GM19351 (cell line): ENCODE data around the gene CCL7.
"Not testable (repeated sequence)": the region's sequence is repeated elsewhere in the genome, so short reads cannot be mapped to it uniquely, and the experiment has no call there.

Experiments
- ATAC-seq: cut with Tn5 transposase; IDR thresholded peaks from one replicate; pipeline ENCODE4 v1.9.1; 2021; ENCODE audit warnings: mild to moderate bottlenecking, moderate library complexity; ENCODE audit not compliant: unreplicated experiment

The CCL7 gene

DNA sequence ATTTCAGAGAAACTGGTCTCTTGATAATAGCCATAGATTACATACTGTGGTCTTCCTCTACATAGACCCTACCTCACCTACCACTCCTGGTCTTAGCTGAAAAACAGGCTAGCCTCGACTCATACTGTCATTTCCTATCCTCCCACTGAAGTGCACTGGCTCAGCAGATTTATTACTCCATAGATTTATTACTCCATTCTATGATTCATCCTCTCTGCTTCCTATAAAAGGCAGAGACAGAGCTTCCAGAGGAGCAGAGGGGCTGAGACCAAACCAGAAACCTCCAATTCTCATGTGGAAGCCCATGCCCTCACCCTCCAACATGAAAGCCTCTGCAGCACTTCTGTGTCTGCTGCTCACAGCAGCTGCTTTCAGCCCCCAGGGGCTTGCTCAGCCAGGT is at the start of gene CCL7:
TSS of gene CCL7 (plus strand) at position 253 of the 400 bp plus-strand sequence. CDS start at position 323, 70 bp downstream.
- ATAC-seq = no peak

GRCh38 chr17:34220752-34221395 is 49.1 kb upstream of the CCL7 start:
- no peak for ATAC-seq

- ATAC-seq = no peak
Measured at GRCh38 chr17:34221411-34221810, 48.6 kb upstream of the CCL7 start.

DNA sequence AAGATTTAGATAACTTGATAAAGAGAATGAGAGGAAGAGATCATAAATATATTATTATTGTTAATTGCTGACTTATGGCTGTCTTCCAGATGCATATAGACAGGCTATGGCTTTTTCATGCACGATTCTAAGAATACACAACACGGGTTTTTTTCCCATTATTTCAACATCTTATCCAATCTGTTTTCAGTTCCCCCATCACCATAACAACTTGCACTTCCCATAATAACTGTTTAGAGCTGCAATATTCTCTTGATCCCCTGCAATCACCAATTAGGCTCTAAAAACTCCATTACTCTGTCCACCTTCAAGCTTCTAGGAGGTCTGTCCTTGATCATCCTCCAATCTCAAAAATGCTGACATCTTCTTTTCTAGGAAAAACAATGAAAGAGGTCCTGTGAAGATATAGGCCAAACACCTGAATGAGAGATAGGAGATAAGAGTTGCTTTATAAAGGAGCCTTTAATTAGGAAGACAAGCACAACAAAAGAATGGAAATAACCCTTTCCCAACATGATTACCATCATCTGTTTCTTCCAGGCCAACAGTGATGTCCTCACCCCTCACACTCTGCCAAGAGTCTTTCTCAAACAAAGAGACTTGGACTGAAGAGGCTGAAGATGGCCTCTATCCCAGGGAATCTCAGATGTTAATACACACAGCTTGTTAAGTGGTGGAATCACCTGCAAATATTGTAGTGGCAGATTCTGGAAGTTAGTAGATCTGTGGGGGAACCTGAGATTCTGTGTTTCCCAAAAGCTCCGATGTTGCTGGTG is 47.1 kb upstream of the CCL7 start:
- no peak for ATAC-seq

DNA sequence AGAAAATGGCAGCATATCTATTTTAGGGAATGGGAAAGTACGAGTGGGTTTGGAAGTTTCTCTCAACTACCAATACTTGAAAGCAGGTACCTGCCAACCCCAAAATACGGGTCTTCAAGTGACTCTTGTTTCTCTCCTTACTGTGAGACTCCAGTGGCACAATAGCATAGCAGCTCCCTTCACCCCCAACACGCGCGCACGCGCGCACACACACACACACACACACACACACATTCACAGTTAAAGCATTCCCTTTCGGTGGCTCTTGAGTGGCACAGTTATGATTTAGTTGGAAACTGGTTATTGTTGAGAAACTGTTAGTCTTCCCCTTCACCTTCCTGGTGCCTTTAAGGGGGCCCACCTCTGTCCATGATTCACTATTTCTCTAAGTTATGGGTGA is 45.0 kb upstream of the CCL7 start:
- no peak for ATAC-seq

GRCh38 chr17:34226011-34226743 is 43.8 kb upstream of the CCL7 start:
- ATAC-seq = no peak

DNA sequence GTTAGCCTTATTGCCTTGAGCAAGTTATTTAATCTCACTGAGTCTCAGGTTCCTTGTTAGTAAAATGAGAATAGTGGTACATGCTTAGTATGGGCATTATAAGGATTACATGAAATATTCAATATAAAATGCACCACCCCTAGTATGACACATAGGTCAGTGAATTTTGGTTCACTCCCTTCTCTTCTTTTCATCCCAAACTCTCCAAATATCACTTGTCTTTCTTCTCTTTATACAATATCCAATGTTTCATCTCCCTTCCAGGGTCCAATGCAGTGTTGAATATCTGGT is 43.3 kb upstream of the CCL7 start:
- ATAC-seq = no peak

- not testable (repeated sequence) for ATAC-seq
Measured at GRCh38 chr17:34227293-34227692, 42.7 kb upstream of the CCL7 start.

DNA sequence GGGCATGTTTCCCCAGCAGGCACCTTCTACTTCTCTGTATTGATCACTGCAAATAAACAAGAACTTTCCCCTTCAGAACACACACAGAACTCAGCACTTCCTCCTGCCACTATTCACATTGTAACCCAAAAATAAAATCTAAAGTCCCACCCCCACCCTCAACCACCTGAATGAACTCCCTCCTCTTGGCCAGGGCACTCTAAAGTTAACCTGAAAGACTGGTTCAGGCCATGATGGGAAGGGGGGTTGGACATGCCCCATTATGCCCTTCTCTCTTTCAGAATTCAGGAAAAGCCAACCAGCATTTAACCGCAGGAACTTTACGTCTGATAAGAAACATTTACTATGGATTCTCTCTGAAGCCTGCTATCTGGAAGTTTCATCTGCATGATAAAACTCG is 42.3 kb upstream of the CCL7 start:
- no peak for ATAC-seq

- no peak for ATAC-seq
Measured at GRCh38 chr17:34228781-34229180, 41.2 kb upstream of the CCL7 start.

- ATAC-seq = no peak
Measured at GRCh38 chr17:34230342-34230741, 39.7 kb upstream of the CCL7 start.

DNA sequence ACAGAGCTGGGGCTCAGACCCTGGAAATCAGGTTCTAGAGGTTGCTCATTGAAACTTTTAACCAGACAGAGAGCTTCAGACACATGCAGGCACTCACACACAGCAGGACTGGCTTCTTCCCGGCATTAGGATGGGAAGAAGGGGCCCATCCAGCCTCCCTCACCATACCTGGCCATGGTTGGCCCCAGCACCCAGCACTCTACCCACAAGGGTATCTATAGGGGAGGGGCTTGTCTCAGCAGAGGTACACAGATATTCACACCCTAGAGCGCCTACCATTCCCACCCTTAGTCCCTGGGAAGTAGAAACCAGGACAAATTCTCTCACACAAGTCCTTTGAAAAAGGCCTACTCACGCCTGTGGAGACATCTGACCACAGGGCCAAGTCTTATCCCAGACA is 35.4 kb upstream of the CCL7 start:
- no peak for ATAC-seq

- ATAC-seq = no peak
Measured at GRCh38 chr17:34235389-34236028, 34.5 kb upstream of the CCL7 start.

DNA sequence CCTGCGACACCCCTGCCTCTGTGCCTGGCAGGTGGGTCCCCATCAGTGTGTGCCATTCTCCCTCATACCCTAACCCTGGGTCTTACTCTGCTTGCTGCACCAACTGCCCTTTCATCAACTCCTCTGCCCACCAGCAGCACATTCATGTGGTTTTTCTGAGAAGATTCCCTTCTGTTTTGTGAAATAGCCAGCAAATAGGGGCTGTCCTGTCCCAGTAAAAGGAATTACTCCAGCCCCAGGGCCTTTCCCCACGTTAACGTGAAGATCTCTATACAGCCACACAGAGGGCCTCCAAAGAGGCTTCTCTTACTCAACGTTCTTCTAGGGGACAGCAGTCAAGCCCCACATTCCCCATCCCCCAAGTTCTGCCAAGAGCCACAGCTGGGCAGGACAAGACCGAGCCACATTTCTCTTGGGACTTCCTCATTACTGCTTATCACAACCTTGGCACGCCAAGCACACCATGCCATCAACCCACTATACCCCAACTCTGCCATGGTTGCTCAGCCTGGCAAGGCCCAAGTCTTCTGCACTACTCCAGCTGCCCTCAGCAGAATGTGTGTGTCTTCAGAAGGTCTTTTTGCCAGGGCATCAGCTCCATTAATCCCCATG is 33.6 kb upstream of the CCL7 start:
- no peak for ATAC-seq

DNA sequence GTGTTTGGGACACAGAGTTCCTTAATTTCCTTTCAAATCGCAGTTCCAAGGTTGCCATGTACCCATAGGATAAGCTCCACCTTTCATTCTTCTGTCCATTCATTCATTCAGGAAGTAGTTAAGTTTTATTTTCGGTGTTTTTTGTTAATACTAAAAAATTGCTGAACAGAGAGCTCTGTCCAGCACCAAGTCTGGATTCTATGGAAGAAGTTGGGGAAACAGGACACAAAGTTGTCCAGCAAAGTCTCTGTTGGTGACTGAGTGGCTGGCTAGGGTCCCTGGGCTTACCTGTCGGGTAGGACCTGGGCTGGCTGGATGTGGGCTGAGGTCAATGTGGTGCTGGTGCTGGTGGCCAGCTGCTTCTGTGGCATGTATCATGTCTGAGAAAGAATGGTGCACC is 32.6 kb upstream of the CCL7 start:
- ATAC-seq = no peak

DNA sequence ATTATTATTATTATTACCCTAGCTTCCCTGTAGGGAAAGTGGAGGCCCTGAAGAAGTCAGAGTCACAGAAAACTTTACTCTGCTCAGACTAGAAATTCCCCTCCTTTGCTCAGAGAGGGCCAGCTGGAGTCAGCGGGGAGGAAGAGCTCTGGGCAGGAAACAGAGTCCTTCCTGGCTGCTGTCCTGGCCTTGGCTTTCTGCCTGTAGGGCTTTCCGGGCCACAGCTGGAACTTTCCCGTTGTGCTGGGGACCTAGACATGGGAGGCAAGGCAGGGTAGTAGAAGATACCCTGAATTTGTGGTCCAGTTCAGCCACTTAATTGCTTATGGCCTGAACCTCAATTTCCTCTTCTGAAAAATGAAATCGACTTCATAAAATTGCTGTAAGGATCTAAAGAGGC is 29.0 kb upstream of the CCL7 start:
- ATAC-seq = no peak

GRCh38 chr17:34242587-34243363 is 27.2 kb upstream of the CCL7 start:
- peak; percentile 83 for ATAC-seq

DNA sequence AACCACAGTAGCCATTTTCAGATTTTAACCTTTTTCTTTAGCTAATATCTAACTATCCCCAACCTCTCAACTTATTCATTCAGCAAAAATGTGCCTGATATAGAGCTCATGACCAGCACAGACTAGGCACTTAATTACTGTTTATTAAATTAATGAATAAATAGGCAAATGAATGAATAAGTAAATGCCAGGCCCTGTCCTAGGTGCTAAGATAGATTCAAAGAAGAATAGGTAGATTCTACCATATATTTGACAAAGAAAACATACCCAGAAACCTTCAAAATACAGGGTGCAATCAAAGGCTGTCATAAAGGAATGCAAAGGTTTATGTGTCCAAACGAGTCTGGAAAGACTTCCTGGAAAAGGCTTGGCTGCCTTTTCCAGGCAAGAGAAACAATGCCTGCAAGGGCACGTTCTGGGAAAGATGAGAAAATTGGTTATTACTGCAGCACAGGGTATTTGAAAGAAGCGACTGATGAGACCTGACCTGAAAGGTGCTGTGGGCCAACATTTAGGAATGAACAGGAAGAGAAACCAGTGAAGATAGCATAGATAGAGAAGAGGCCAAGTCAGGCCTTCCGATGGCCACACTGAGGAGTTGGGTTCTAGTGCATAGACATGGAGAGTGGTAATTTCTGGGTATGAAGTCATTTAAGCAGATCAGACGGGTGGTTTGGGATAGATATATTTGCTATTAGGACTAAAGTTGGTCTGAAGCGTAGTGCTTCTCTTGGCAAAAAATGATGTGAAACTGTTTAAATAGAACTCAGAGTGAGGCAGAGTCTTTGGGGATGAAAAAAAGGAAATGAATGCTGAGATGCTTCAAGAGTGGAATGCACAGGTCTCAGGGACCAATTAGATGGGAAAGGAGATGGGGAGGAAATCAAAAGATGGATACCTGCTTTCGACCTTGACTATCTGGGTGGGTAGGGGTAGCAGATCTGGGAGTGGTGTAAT is 26.4 kb upstream of the CCL7 start:
- no peak for ATAC-seq

- ATAC-seq = no peak
Measured at GRCh38 chr17:34245351-34245905, 24.6 kb upstream of the CCL7 start.
